Type B pancreatic cell (in vitro differentiated cells): ENCODE data around the gene INPP5J. TPM values are rescaled to one million over a fixed set of nuclear protein-coding genes. Genes with fewer than 3 reads are reported as not detected.

Experiments used
- DNase-seq: peaks from one replicate; pipeline ENCODE4 v3.0.0; 2021; ENCODE audit warnings: mixed read lengths; ENCODE audit not compliant: unreplicated experiment; ENCODE audit errors: extremely low spot score
- H3K27ac Mint-ChIP-seq: 2 replicates; pipeline ENCODE4 v1.8.0; 2021; ENCODE audit warnings: mild to moderate bottlenecking, mixed read lengths
- H3K27me3 Mint-ChIP-seq: 2 replicates; pipeline ENCODE4 v1.8.0; 2021; ENCODE audit warnings: mixed read lengths
- H3K36me3 Mint-ChIP-seq: 2 replicates; pipeline ENCODE4 v1.8.0; 2021; ENCODE audit warnings: mixed read lengths
- H3K4me1 Mint-ChIP-seq: one replicate; pipeline ENCODE4 v1.8.0; 2021; ENCODE audit warnings: mixed read lengths; ENCODE audit not compliant: unreplicated experiment
- H3K4me3 Mint-ChIP-seq: 2 replicates; pipeline ENCODE4 v1.8.0; 2021; ENCODE audit warnings: mild to moderate bottlenecking, mixed read lengths
- H3K9me3 Mint-ChIP-seq: 2 replicates; pipeline ENCODE4 v1.8.0; 2021; ENCODE audit warnings: mixed read lengths
- total RNA-seq: library from RNA; stranded (reverse); gene quantifications from 2 replicates; pipeline ENCODE4 v1.2.1, GENCODE V29; 2021; ENCODE audit warnings: low replicate concordance
- TF ChIP-seq, protein P1 (sequence below): fragments of 200-600 bp; sonication (generic); conservative IDR thresholded peaks from 2 replicates; pipeline ENCODE4 v1.5.0; 2021; ENCODE audit warnings: antibody characterized with exemption, mild to moderate bottlenecking

INPP5J gene
- total RNA-seq, 1 donor from 2014 or later, result 8.7 TPM

GRCh38 chr22:31080164-31080847 lies 42.5 kb upstream of the INPP5J start:
- Mint-ChIP-seq H3K4me3 (peak overlapping the region; percentile 96), H3K36me3 (no peaks in the 10 kb centered on the region)
- TF ChIP-seq, protein P1, sequence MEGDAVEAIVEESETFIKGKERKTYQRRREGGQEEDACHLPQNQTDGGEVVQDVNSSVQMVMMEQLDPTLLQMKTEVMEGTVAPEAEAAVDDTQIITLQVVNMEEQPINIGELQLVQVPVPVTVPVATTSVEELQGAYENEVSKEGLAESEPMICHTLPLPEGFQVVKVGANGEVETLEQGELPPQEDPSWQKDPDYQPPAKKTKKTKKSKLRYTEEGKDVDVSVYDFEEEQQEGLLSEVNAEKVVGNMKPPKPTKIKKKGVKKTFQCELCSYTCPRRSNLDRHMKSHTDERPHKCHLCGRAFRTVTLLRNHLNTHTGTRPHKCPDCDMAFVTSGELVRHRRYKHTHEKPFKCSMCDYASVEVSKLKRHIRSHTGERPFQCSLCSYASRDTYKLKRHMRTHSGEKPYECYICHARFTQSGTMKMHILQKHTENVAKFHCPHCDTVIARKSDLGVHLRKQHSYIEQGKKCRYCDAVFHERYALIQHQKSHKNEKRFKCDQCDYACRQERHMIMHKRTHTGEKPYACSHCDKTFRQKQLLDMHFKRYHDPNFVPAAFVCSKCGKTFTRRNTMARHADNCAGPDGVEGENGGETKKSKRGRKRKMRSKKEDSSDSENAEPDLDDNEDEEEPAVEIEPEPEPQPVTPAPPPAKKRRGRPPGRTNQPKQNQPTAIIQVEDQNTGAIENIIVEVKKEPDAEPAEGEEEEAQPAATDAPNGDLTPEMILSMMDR, result no peak

GRCh38 chr22:31080848-31081649 lies 41.7 kb upstream of the INPP5J start, which contains the start of gene SMTN:
Gene SMTN, plus strand, starts transcription at chr22:31081318. Its CDS starts 1,941 bp downstream, at chr22:31083259.
- H3K9me3 Mint-ChIP-seq, result no peaks in the 10 kb centered on the region
- H3K27ac Mint-ChIP-seq, result peak within 1 kb of the TSS; percentile 98
- no peaks in the 10 kb centered on the region for H3K27me3 Mint-ChIP-seq
- peaks cover 30% of the 10 kb centered on the region for H3K4me1 Mint-ChIP-seq
- TF ChIP-seq, protein P1, result no peak
- peak within 1 kb of the TSS; percentile 96 for H3K4me3 Mint-ChIP-seq
- DNase-seq, result peak; percentile 95
- H3K36me3 Mint-ChIP-seq, result no peaks in the 10 kb centered on the region

More at GRCh38 chr22:31080164-31080847, 42.5 kb upstream of the INPP5J start:
- Mint-ChIP-seq H3K27ac (peak overlapping the region; percentile 98), H3K4me1 (peaks cover 30% of the 10 kb centered on the region), H3K27me3 (no peaks in the 10 kb centered on the region), H3K9me3 (no peaks in the 10 kb centered on the region)
- no peak for DNase-seq

- TF ChIP-seq, protein P1, result no peak
- no peak for DNase-seq
- Mint-ChIP-seq H3K36me3 (no peaks in the 10 kb centered on the region), H3K9me3 (no peaks in the 10 kb centered on the region), H3K4me1 (peaks cover 30% of the 10 kb centered on the region), H3K4me3 (peak overlapping the region; percentile 96), H3K27ac (peak overlapping the region; percentile 98), H3K27me3 (no peaks in the 10 kb centered on the region)
Observed at GRCh38 chr22:31081963-31082605, 40.7 kb upstream of the INPP5J start.

GRCh38 chr22:31082606-31083376 lies 40.0 kb upstream of the INPP5J start:
- no peak for DNase-seq
- Mint-ChIP-seq H3K9me3 (no peaks in the 10 kb centered on the region), H3K27ac (peak overlapping the region; percentile 65), H3K36me3 (no peaks in the 10 kb centered on the region), H3K4me3 (peak overlapping the region; percentile 96), H3K27me3 (no peaks in the 10 kb centered on the region), H3K4me1 (peaks cover 30% of the 10 kb centered on the region)
- TF ChIP-seq, protein P1, result peak; percentile 64

- peaks cover 30% of the 10 kb centered on the region for H3K4me1 Mint-ChIP-seq
- no peaks in the 10 kb centered on the region for H3K36me3 Mint-ChIP-seq
- no peaks in the 10 kb centered on the region for H3K9me3 Mint-ChIP-seq
- no peaks in the 10 kb centered on the region for H3K27me3 Mint-ChIP-seq
- DNase-seq, result no peak
- H3K27ac Mint-ChIP-seq, result peak overlapping the region; percentile 65
- peak overlapping the region; percentile 96 for H3K4me3 Mint-ChIP-seq
- TF ChIP-seq, protein P1, result no peak
Observed at GRCh38 chr22:31083377-31083768, 39.4 kb upstream of the INPP5J start.
